Natural killer cell (primary cell): ENCODE measurements around the gene TBX2. TPM values are rescaled to one million over a fixed set of nuclear protein-coding genes. Genes with fewer than 3 reads are reported as not detected.

Source experiments
- ATAC-seq, 3 donors: fragments of 150-1000 bp in 2 of 3; fragments of 200-7000 bp in 1 of 3; cut with Tn5 transposase; 1 replicate in 1 of 3; 2 replicates in 2 of 3; pipeline ENCODE4 v1.10.0; 2021; ENCODE audit warnings: mild to moderate bottlenecking in 2 of 3, moderate library complexity in 2 of 3
- DNase-seq, 2 donors: peaks; one replicate each; pipeline versions ENCODE4 v3.0.0 to v3.0.0-alpha.2; 2013 to 2021; ENCODE audit warnings: mixed read lengths in 1 of 2
- H3K27ac ChIP-seq: one replicate; pipeline ENCODE4 v1.5.1; 2013; ENCODE audit warnings: mild to moderate bottlenecking, low read length
- H3K27me3 ChIP-seq: one replicate; pipeline ENCODE4 v1.6.1; 2013; ENCODE audit warnings: low read length; ENCODE audit not compliant: control insufficient read depth, insufficient read depth
- H3K36me3 ChIP-seq: one replicate; pipeline ENCODE4 v1.6.1; 2013; ENCODE audit warnings: low read length; ENCODE audit not compliant: control insufficient read depth, insufficient read depth
- H3K4me1 ChIP-seq: one replicate; pipeline ENCODE4 v1.6.1; 2013; ENCODE audit warnings: low read length; ENCODE audit not compliant: control insufficient read depth, insufficient read depth
- H3K4me3 ChIP-seq: one replicate; pipeline ENCODE4 v1.5.1; 2013; ENCODE audit warnings: low read length
- H3K9me3 ChIP-seq: one replicate; pipeline ENCODE4 v1.6.1; 2013; ENCODE audit warnings: low read length; ENCODE audit not compliant: control insufficient read depth, insufficient read depth
- H3K27ac Mint-ChIP-seq, 2 donors: one replicate each; pipeline ENCODE4 v1.8.0; 2022; ENCODE audit warnings: mild to moderate bottlenecking in 2 of 2, mixed read lengths in 2 of 2, moderate library complexity in 1 of 2
- H3K27me3 Mint-ChIP-seq, 2 donors: one replicate each; pipeline ENCODE4 v1.8.0; 2022; ENCODE audit warnings: low read depth in 2 of 2, mixed read lengths in 2 of 2
- H3K36me3 Mint-ChIP-seq: one replicate; pipeline ENCODE4 v1.8.0; 2022; ENCODE audit warnings: mixed read lengths
- H3K4me1 Mint-ChIP-seq, 2 donors: one replicate each; pipeline ENCODE4 v1.8.0; 2022; ENCODE audit warnings: mixed read lengths in 2 of 2
- H3K4me3 Mint-ChIP-seq: one replicate; pipeline ENCODE4 v1.8.0; 2022; ENCODE audit warnings: mild to moderate bottlenecking, moderate library complexity, mixed read lengths
- H3K9me3 Mint-ChIP-seq, 2 donors: one replicate each; pipeline ENCODE4 v1.8.0; 2022; ENCODE audit warnings: mixed read lengths in 2 of 2
- CTCF ChIP-seq: fragments of 200-600 bp; IDR thresholded peaks from one replicate; pipeline ENCODE4 v1.8.0; 2022; ENCODE audit warnings: antibody characterized with exemption
- WGBS: methylation state at CpG from one replicate; pipeline ENCODE4 v1.1.7; 2013; ENCODE audit warnings: missing lambda C conversion rate; ENCODE audit not compliant: insufficient coverage; 5-methylcytosine and 5-hydroxymethylcytosine counted together
- intact Hi-C: fragments of 100-400 bp; cut with micrococcal nuclease; formaldehyde crosslinking; loops from one replicate; pipeline ENCODE4 v1.14.2; 2022
- total RNA-seq, 4 donors: library from RNA; stranded (reverse); fragments of 120-200 nt in 1 of 4; gene quantifications; one replicate each; pipeline versions ENCODE4 v1.2.3 to v1.2.4, GENCODE V29; 2013 to 2022

Gene TBX2
- total RNA-seq, 3 donors from 2014 or later (not counting 1 experiment from before 2014, with no cell fraction given): 0.09 to 0.23 TPM; not detected in 1

DNA sequence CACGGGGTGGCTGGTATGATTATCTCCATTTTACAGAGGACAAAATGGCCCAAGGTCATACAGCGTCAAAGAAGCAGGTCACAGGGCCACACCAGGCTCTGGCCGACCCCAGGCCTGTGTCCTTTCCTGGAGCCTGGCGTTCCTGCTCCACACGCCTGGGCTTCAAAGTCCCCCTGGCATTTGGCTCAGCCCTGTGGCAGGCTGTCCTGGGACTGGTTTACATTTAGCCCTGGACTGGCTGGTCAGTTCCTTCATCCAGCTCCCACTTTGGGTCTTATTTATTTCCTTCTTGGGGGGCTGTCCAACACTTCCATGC is 15.3 kb downstream of the TBX2 start:
- Histone ChIP-seq H3K9me3 (peaks cover 2% of the 10 kb centered on the region), H3K27ac (no peak overlapping the region), H3K36me3 (no peaks in the 10 kb centered on the region), H3K4me1 (peaks cover 41% of the 10 kb centered on the region), H3K27me3 (peaks cover 27% of the 10 kb centered on the region), H3K4me3 (no peak overlapping the region)
- Mint-ChIP-seq H3K4me3 (no peak overlapping the region), H3K27me3 (peaks cover 16 to 18% of the 10 kb centered on the region in 2 donors), H3K4me1 (peaks cover 0 to 23% of the 10 kb centered on the region in 2 donors), H3K9me3 (no peaks in the 10 kb centered on the region), H3K36me3 (no peaks in the 10 kb centered on the region), H3K27ac (no peak overlapping the region)
- intact Hi-C loops: loop anchor here (5.0 to 10.0 kb wide), 2 partner anchors 137 to 170 kb away; no protein-coding TSS in a partner anchor
- no peak for ATAC-seq
- WGBS: 92% methylated on average over 5 of the region's 5 CpGs
- no peak for TF ChIP-seq CTCF
- no peak for DNase-seq

GRCh38 chr17:61415374-61416210 is 15.9 kb downstream of the TBX2 start:
- Histone ChIP-seq H3K4me1 (peaks cover 34% of the 10 kb centered on the region), H3K9me3 (no peaks in the 10 kb centered on the region), H3K27ac (no peak overlapping the region), H3K36me3 (no peaks in the 10 kb centered on the region), H3K27me3 (peaks cover 20% of the 10 kb centered on the region), H3K4me3 (no peak overlapping the region)
- no peak for ATAC-seq
- Mint-ChIP-seq H3K27me3 (peaks cover 17 to 23% of the 10 kb centered on the region in 2 donors), H3K4me3 (no peak overlapping the region), H3K27ac (no peak overlapping the region), H3K9me3 (no peaks in the 10 kb centered on the region), H3K4me1 (peaks cover 0 to 16% of the 10 kb centered on the region in 2 donors), H3K36me3 (no peaks in the 10 kb centered on the region)
- peak in 1 of 2 donors; percentile 6 for DNase-seq
- TF ChIP-seq CTCF: no peak
- intact Hi-C loops: loop anchor here (10.0 kb wide), 1 partner anchor 169 kb away; no protein-coding TSS in a partner anchor
- WGBS: 93% methylated on average over 6 of the region's 6 CpGs

DNA sequence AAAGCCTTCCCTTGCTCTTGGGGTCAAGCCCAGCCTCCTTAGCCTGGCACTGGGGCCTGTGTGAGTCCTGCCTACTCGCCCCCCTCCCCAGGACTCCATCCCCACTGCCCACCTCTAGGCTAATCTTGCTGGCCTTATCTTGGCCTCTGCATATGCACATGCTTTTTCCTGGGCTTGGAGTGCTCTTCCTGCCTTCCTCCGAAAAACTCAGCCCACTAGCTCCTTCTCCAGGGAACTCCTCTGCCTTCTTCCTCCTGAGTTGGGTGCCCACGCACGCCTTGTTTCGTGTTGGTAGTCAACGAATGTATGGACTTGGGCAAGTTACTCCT is 16.5 kb downstream of the TBX2 start:
- Histone ChIP-seq H3K36me3 (no peaks in the 10 kb centered on the region), H3K9me3 (no peaks in the 10 kb centered on the region), H3K4me1 (peaks cover 29% of the 10 kb centered on the region), H3K4me3 (no peak overlapping the region), H3K27ac (no peak overlapping the region), H3K27me3 (peaks cover 16% of the 10 kb centered on the region)
- Mint-ChIP-seq H3K27ac (no peak overlapping the region), H3K4me3 (no peak overlapping the region), H3K36me3 (no peaks in the 10 kb centered on the region), H3K27me3 (peaks cover 15 to 29% of the 10 kb centered on the region in 2 donors), H3K4me1 (peaks cover 0 to 13% of the 10 kb centered on the region in 2 donors), H3K9me3 (no peaks in the 10 kb centered on the region)
- intact Hi-C loops: loop anchor here (10.0 kb wide), 1 partner anchor 169 kb away; no protein-coding TSS in a partner anchor
- WGBS: 94% methylated on average over 6 of the region's 6 CpGs
- ATAC-seq: no peak
- no peak for DNase-seq
- no peak for TF ChIP-seq CTCF
